SK-N-SH (cell line): ENCODE data around the gene PPM1F. TPM values are rescaled to one million over a fixed set of nuclear protein-coding genes. Genes with fewer than 3 reads are reported as not detected.

Experiments used
- CTCF ChIA-PET: fragments of 300-600, 350-600 bp; formaldehyde crosslinking; extraction: SDS; loops from one replicate; lab custom pipeline; 2021; lab: Yijun Ruan, JAX
- POLR2A ChIA-PET: fragments of 350-600 bp; sonication (Branson Sonifier 250); formaldehyde crosslinking; extraction: SDS; loops from one replicate; lab custom pipeline; 2020; ENCODE audit warnings: antibody characterized with exemption, inconsistent platforms; lab: Yijun Ruan, JAX
- DNase-seq: peaks from one replicate; pipeline ENCODE4 v3.0.0; 2012
- H2AFZ ChIP-seq: fragments of 200-600 bp; sonication (generic); 2 replicates; pipeline ENCODE4 v1.8.1; 2016; ENCODE audit warnings: antibody characterized with exemption, mild to moderate bottlenecking, low read depth
- H3F3A ChIP-seq: fragments of 200-600 bp; sonication (generic); replicated peaks from 2 replicates; pipeline ENCODE3; 2016; ENCODE audit warnings: antibody characterized with exemption, mild to moderate bottlenecking; ENCODE audit not compliant: insufficient read depth
- H3K27ac ChIP-seq, 2 experiments: fragments of 200-500 bp in 1 of 2; fragments of 200-600 bp in 1 of 2; sonication (Bioruptor generic) in 1 of 2; sonication (generic), shearing (Covaris generic) in 1 of 2; 2 replicates each; pipeline versions ENCODE4 v1.5.1 to v1.6.1; 2014 to 2016; ENCODE audit warnings: low read depth in 2 of 2, inconsistent platforms in 1 of 2, low read length in 1 of 2, mild to moderate bottlenecking in 1 of 2, mixed read lengths in 1 of 2
- H3K27me3 ChIP-seq: fragments of 200-600 bp; sonication (generic), shearing (Covaris generic); 2 replicates; pipeline ENCODE4 v1.6.1; 2016; ENCODE audit warnings: mixed run types; ENCODE audit not compliant: insufficient read depth
- H3K36me3 ChIP-seq, 2 experiments: fragments of 200-500 bp in 1 of 2; fragments of 200-600 bp in 1 of 2; sonication (Bioruptor generic) in 1 of 2; sonication (generic) in 1 of 2; replicated peaks in 1 of 2; 2 replicates each; pipeline versions ENCODE3 to v1.5.1; 2014 to 2016; ENCODE audit warnings: low read length in 1 of 2, mild to moderate bottlenecking in 1 of 2; ENCODE audit not compliant: insufficient read depth in 2 of 2, control insufficient read depth in 1 of 2
- H3K4me1 ChIP-seq, 2 experiments: fragments of 200-500 bp in 1 of 2; fragments of 200-600 bp in 1 of 2; sonication (Bioruptor generic) in 1 of 2; sonication (generic), shearing (Covaris generic) in 1 of 2; 2 replicates each; pipeline versions ENCODE4 v1.5.1 to v1.6.1; 2014 to 2016; ENCODE audit warnings: low read depth in 1 of 2, low read length in 1 of 2, mixed run types in 1 of 2; ENCODE audit not compliant: insufficient read depth in 2 of 2, control insufficient read depth in 1 of 2
- H3K4me2 ChIP-seq: fragments of 200-600 bp; sonication (generic), shearing (Covaris generic); 2 replicates; pipeline ENCODE4 v1.6.1; 2017; ENCODE audit warnings: mixed run types
- H3K4me3 ChIP-seq, 2 experiments: fragments of 200-500 bp in 1 of 2; fragments of 200-600 bp in 1 of 2; sonication (Bioruptor generic) in 1 of 2; sonication (generic), shearing (Covaris generic) in 1 of 2; 2 replicates each; pipeline versions ENCODE4 v1.5.1 to v1.8.1; 2014 to 2016; ENCODE audit warnings: low read depth in 2 of 2, inconsistent platforms in 1 of 2, low read length in 1 of 2, mild to moderate bottlenecking in 1 of 2, mixed read lengths in 1 of 2, moderate library complexity in 1 of 2
- H3K79me2 ChIP-seq: fragments of 200-600 bp; sonication (generic); 2 replicates; pipeline ENCODE4 v1.8.1; 2017; ENCODE audit warnings: mild to moderate bottlenecking; ENCODE audit not compliant: insufficient read depth
- H3K9ac ChIP-seq: fragments of 200-600 bp; sonication (generic); 2 replicates; pipeline ENCODE4 v1.6.1; 2017; ENCODE audit warnings: mixed run types
- H3K9me2 ChIP-seq: fragments of 200-600 bp; sonication (generic); 2 replicates; pipeline ENCODE4 v1.6.1; 2017; ENCODE audit warnings: mixed run types
- H3K9me3 ChIP-seq: fragments of 200-600 bp; sonication (generic); 2 replicates; pipeline ENCODE4 v1.6.1; 2017; ENCODE audit warnings: mixed run types, mild to moderate bottlenecking, moderate library complexity
- H4K20me1 ChIP-seq: fragments of 200-600 bp; sonication (generic); 2 replicates; pipeline ENCODE4 v1.6.1; 2017; ENCODE audit warnings: mild to moderate bottlenecking, mixed run types; ENCODE audit not compliant: insufficient read depth
- CTCF ChIP-seq: fragments of 200-600 bp; sonication (generic); IDR thresholded peaks from 2 replicates; pipeline ENCODE4 v1.6.1; 2017; ENCODE audit warnings: antibody characterized with exemption, mild to moderate bottlenecking, moderate library complexity
- ELF1 ChIP-seq: IDR thresholded peaks from 2 replicates; pipeline ENCODE4 v1.4.0; 2012
- FOSL2 ChIP-seq: IDR thresholded peaks from 2 replicates; pipeline ENCODE4 v1.4.0; 2012; ENCODE audit warnings: low read depth, mild to moderate bottlenecking, moderate library complexity, borderline replicate concordance
- GABPA ChIP-seq: IDR thresholded peaks from 2 replicates; pipeline ENCODE4 v1.4.0; 2012; ENCODE audit warnings: low read depth, mild to moderate bottlenecking
- IRF3 ChIP-seq: fragments of 150-350 bp; IDR thresholded peaks from 2 replicates; pipeline ENCODE4 v1.6.1; 2016; ENCODE audit warnings: mild to moderate bottlenecking, low read depth, low read length
- JUND ChIP-seq: IDR thresholded peaks from 2 replicates; pipeline ENCODE4 v1.4.0; 2012
- MEF2A ChIP-seq: IDR thresholded peaks from 2 replicates; pipeline ENCODE4 v1.4.0; 2012; ENCODE audit warnings: low read depth, borderline replicate concordance
- MXI1 ChIP-seq: IDR thresholded peaks from 2 replicates; pipeline ENCODE4 v1.6.1; 2012; ENCODE audit warnings: mild to moderate bottlenecking, low read depth, low read length, improper control_type of control experiment
- PBX3 ChIP-seq: IDR thresholded peaks from 2 replicates; pipeline ENCODE4; 2012
- RAD21 ChIP-seq: IDR thresholded peaks from 2 replicates; pipeline ENCODE4 v1.6.1; 2012; ENCODE audit warnings: mild to moderate bottlenecking, low read length
- RFX5 ChIP-seq: IDR thresholded peaks from 2 replicates; pipeline ENCODE4 v1.6.1; 2012; ENCODE audit warnings: mild to moderate bottlenecking, improper control_type of control experiment, low read length
- TAF1 ChIP-seq: IDR thresholded peaks from 2 replicates; pipeline ENCODE4 v1.6.1; 2012; ENCODE audit warnings: low read depth, mild to moderate bottlenecking, low read length, moderate library complexity, borderline replicate concordance
- TEAD4 ChIP-seq: IDR thresholded peaks from 2 replicates; pipeline ENCODE4 v1.4.0; 2012; ENCODE audit warnings: mild to moderate bottlenecking, borderline replicate concordance; ENCODE audit not compliant: insufficient read depth
- YY1 ChIP-seq: IDR thresholded peaks from 2 replicates; pipeline ENCODE4 v1.4.0; 2012; ENCODE audit warnings: low read depth, mild to moderate bottlenecking
- ZBTB33 ChIP-seq: IDR thresholded peaks from 2 replicates; pipeline ENCODE4 v1.4.0; 2012; ENCODE audit warnings: low read depth, borderline replicate concordance
- WGBS: methylation state at CpG from one replicate; pipeline ENCODE4 v1.1.6; 2017; ENCODE audit warnings: low lambda C conversion rate; 5-methylcytosine and 5-hydroxymethylcytosine counted together
- polyA plus RNA-seq, 3 experiments: library from polyadenylated mRNA; depleted of rRNA; stranded (reverse); fragments of >200 nt; gene quantifications; 2 replicates each; pipeline ENCODE4 v1.2.3, GENCODE V29; 2012

Gene PPM1F
- polyA plus RNA-seq, 1 of the 3 experiments (the other 2 are of a cell fraction): 29.6 TPM

- H3K4me2 ChIP-seq: no peak overlapping the region
- TF ChIP-seq JUND: no peak
- TF ChIP-seq TAF1: no peak
- no peak for TF ChIP-seq RAD21
- no peak for TF ChIP-seq MEF2A
- no peak for TF ChIP-seq ZBTB33
- TF ChIP-seq TEAD4: no peak
- no peak for TF ChIP-seq CTCF
- TF ChIP-seq PBX3: no peak
- TF ChIP-seq YY1: no peak
- TF ChIP-seq ELF1: no peak
- no peak for TF ChIP-seq IRF3
- no peak for TF ChIP-seq FOSL2
- no peak for TF ChIP-seq GABPA
- no peak for TF ChIP-seq MXI1
- TF ChIP-seq RFX5: no peak
- TF ChIP-seq, all 33 proteins: peak for 0
- no peak overlapping the region for H2AFZ ChIP-seq
- H3F3A ChIP-seq: no peaks in the 10 kb centered on the region
- POLR2A ChIA-PET: no interaction called here
- no peaks in the 10 kb centered on the region for H3K9me2 ChIP-seq
- no peak for DNase-seq
- no peaks in the 10 kb centered on the region for H3K27me3 ChIP-seq
- H3K4me3 ChIP-seq: no peak overlapping the region
- H3K9ac ChIP-seq: no peak overlapping the region
- H3K36me3 ChIP-seq: peaks cover 17 to 57% of the 10 kb centered on the region in 2 experiments
- H4K20me1 ChIP-seq: no peaks in the 10 kb centered on the region
- 91% methylated on average over 4 of the region's 18 CpGs for WGBS
- no peaks in the 10 kb centered on the region for H3K4me1 ChIP-seq
- H3K9me3 ChIP-seq: no peaks in the 10 kb centered on the region
- CTCF ChIA-PET: interaction anchor here (1.4 to 3.0 kb wide), 4 partner anchors 7 to 23 kb away, joined by 3 to 16 read pairs (median 10); partner anchors contain the start of gene PPM1F
- H3K27ac ChIP-seq: no peak overlapping the region
- no peaks in the 10 kb centered on the region for H3K79me2 ChIP-seq
Measured at GRCh38 chr22:21961127-21961867, 8.6 kb upstream of the PPM1F start.
